ENCODE data around the gene THRB.

THRB gene

DNA sequence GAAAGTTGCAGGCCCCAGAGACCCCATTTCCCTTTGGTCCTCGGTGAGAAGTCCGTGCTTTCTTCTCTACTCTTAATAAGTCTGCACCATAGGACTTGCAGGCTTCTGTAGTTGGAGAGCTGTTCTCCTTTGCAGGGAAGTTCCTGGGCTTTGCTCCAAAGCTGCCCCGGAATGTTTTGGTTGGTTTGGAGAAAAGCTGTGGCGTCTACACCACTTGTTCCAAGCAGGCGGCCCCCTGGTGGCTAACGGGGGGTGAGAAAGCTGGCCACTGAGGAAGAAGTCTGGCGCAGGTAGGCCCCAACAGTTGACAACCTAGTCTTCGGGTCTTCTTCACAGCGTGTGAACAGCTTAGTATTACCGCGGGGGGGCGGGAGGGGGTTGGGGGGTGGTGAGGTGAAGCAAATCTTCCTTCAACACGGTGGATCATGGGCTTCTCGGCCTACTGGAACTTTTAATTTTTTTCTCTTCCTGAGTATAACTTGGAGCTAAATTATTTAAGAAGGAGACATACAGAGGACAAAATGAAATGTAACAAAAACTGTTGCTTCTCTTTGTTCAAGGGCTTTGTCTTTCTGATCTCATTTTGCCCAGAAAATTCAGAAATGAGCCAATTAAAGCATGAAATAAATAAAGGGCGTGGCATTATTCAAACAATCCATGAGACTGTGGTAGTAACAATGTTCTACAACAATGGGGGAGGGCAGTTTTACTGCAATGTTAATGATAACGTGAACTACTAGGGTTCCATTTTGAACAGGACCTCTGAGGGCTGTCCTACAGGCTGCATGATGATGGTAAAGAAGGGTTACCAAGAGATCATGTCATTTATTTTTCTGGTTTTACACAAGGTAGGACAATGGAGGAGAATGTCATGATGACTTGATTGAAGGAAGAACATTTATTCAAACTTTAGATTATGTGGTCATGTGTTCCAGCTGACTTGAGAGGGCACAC is 2.2 kb upstream of the THRB start (continued):
- TF ChIP-seq ZBTB20 (tag by site-specific recombination; IDR thresholded peaks at IDR 0.05): peak; percentile 97
- TF ChIP-seq ZNF645 (tag by site-specific recombination; IDR thresholded peaks at IDR 0.05): no peak
- TF ChIP-seq MYNN (tag by site-specific recombination; IDR thresholded peaks at IDR 0.05; ENCODE audit: borderline replicate concordance): no peak
- TF ChIP-seq, protein P1, sequence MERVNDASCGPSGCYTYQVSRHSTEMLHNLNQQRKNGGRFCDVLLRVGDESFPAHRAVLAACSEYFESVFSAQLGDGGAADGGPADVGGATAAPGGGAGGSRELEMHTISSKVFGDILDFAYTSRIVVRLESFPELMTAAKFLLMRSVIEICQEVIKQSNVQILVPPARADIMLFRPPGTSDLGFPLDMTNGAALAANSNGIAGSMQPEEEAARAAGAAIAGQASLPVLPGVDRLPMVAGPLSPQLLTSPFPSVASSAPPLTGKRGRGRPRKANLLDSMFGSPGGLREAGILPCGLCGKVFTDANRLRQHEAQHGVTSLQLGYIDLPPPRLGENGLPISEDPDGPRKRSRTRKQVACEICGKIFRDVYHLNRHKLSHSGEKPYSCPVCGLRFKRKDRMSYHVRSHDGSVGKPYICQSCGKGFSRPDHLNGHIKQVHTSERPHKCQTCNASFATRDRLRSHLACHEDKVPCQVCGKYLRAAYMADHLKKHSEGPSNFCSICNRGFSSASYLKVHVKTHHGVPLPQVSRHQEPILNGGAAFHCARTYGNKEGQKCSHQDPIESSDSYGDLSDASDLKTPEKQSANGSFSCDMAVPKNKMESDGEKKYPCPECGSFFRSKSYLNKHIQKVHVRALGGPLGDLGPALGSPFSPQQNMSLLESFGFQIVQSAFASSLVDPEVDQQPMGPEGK (tag by site-specific recombination; IDR thresholded peaks at IDR 0.05): 0 out of 2 replicates have a peak, but pooled peaks have one; percentile 37
- no peak for TF ChIP-seq KLF16 (tag by site-specific recombination; IDR thresholded peaks at IDR 0.05)
- TF ChIP-seq ZNF560 (tag by site-specific recombination; IDR thresholded peaks at IDR 0.05; ENCODE audit: borderline replicate concordance): no peak
- TF ChIP-seq ZBTB21 (tag by site-specific recombination; IDR thresholded peaks at IDR 0.05): no peak
- TF ChIP-seq PRDM6 (tag by site-specific recombination; IDR thresholded peaks at IDR 0.05): no peak
- no peak for TF ChIP-seq ZNF677 (tag by site-specific recombination; IDR thresholded peaks at IDR 0.05)
- TF ChIP-seq, protein P2, sequence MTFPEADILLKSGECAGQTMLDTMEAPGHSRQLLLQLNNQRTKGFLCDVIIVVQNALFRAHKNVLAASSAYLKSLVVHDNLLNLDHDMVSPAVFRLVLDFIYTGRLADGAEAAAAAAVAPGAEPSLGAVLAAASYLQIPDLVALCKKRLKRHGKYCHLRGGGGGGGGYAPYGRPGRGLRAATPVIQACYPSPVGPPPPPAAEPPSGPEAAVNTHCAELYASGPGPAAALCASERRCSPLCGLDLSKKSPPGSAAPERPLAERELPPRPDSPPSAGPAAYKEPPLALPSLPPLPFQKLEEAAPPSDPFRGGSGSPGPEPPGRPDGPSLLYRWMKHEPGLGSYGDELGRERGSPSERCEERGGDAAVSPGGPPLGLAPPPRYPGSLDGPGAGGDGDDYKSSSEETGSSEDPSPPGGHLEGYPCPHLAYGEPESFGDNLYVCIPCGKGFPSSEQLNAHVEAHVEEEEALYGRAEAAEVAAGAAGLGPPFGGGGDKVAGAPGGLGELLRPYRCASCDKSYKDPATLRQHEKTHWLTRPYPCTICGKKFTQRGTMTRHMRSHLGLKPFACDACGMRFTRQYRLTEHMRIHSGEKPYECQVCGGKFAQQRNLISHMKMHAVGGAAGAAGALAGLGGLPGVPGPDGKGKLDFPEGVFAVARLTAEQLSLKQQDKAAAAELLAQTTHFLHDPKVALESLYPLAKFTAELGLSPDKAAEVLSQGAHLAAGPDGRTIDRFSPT (tag by site-specific recombination; IDR thresholded peaks at IDR 0.05): no peak
- peak; percentile 67 for TF ChIP-seq ZNF660 (tag by site-specific recombination; IDR thresholded peaks at IDR 0.05)
- TF ChIP-seq ZNF302 (tag by site-specific recombination; IDR thresholded peaks at IDR 0.05; ENCODE audit: low read depth): no peak
- TF ChIP-seq REST (tag by site-specific recombination; IDR thresholded peaks at IDR 0.05): no peak
- TF ChIP-seq ZBTB11 (tag by site-specific recombination; conservative IDR thresholded peaks at IDR 0.05; ENCODE audit: low read depth): no peak
- TF ChIP-seq ZNF140 (tag by site-specific recombination; IDR thresholded peaks at IDR 0.05): no peak
- no peak for TF ChIP-seq ZFP37 (tag by site-specific recombination; IDR thresholded peaks at IDR 0.05)
- TF ChIP-seq KLF8 (tag by site-specific recombination; IDR thresholded peaks at IDR 0.05): no peak
